Measurements from ENCODE around the gene SEC24B.
"Not testable (repeated sequence)": the region's sequence is repeated elsewhere in the genome, so short reads cannot be mapped to it uniquely, and the experiment has no call there.

Gene SEC24B

DNA sequence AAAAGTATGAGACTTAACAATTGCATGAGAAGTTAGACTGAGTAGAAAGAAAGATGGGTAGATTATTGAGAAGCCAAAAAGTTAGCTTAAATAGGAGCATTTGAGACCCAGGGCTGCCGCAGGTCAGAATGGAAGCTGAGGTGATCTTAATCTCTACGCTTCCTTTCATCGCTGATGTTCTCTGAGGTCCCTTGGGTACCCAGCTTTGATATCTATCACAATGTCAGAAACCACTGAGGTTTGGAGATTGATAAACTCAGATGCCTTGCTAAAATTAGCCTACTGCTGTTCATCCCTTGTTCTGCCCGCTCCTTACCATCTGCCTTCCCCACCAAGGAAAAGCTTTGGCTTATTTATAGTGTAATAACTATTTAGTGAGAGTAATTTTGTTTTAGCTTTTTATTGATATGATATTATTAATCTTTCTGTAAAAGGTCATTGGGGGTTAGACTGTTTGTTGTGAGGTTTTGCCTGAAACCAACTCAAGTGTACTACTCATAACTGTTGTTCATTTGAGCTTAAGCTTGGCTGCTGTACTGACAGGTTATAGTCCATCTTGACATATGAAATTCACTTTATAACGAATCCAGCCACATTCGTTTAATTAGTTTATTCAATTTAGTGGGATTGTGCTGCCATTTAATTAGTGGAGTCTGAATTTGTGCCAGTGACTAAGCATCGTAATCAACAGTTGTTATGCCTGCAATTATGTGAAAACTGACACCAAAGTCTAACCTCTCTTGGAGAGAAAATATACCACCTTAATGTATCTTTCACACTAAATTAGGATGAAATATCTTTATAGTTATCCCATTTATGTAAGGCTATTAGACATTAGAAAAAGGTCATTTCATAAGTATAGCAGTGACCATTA lies 141.6 kb downstream of the SEC24B start:
- no peak overlapping the region for H3K4me2 ChIP-seq (ENCODE audit: insufficient read depth, low read length)
- no peak overlapping the region for H3K4me3 ChIP-seq (ENCODE audit: low read depth in 1 of 2, low read length in 2 of 2)
- no peak for TF ChIP-seq CTCF (IDR thresholded peaks at IDR 0.05; ENCODE audit: borderline replicate concordance, extremely low read depth, low read length, poor library complexity, severe bottlenecking)
- TF ChIP-seq EZH2 (IDR thresholded peaks at IDR 0.05; ENCODE audit: borderline replicate concordance, low read depth, low read length, severe bottlenecking), result no peak
- H3K4me1 ChIP-seq (ENCODE audit: insufficient read depth, low read length), result peaks cover 8% of the 10 kb centered on the region; the same call in 1 of the 2 replicates
- peaks cover 86% of the 10 kb centered on the region for H3K79me2 ChIP-seq (ENCODE audit: insufficient read depth, low read length)
- DNase-seq (peak; percentile 17), ATAC-seq (ENCODE audit: insufficient read depth, low read depth) (peak; percentile 80)
- H3K9me3 ChIP-seq (ENCODE audit: insufficient read depth, low read length, severe bottlenecking), result no peaks in the 10 kb centered on the region
- H3K27ac ChIP-seq (ENCODE audit: low read length), result no peak overlapping the region
- no peak overlapping the region for H2AFZ ChIP-seq (ENCODE audit: low read depth, low read length)
- H3K27me3 ChIP-seq (ENCODE audit: insufficient read depth, low read length, poor library complexity), result no peaks in the 10 kb centered on the region
- no peak overlapping the region for H3K9ac ChIP-seq (ENCODE audit: low read depth, low read length)
- H3K36me3 ChIP-seq (ENCODE audit: insufficient read depth, low read length), result peaks cover 3% of the 10 kb centered on the region; the same call in 1 of the 2 replicates
- H4K20me1 ChIP-seq (ENCODE audit: insufficient read depth, low read length), result peaks cover 35% of the 10 kb centered on the region; the same call in 1 of the 2 replicates

DNA sequence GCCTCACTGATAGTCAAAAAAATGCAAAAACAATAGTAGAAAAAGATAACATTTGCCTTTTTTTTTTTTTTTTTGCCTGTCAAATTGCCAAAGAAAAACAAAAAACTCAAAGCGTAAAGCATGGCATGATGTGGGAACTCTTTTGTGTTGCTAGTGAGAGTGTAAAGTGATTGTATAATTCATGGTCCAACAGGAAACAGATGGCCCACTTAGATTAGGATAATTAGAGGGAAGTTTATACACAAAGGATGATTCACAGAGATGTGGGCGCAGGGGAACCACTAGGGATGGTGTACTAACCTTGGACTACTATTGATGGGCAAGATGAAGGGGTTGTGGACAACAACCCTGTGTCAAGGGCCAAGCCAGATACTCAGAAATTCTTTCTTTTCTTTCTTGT lies 142.8 kb downstream of the SEC24B start:
- no peak overlapping the region for H2AFZ ChIP-seq (ENCODE audit: low read depth, low read length)
- no peak for TF ChIP-seq CTCF (IDR thresholded peaks at IDR 0.05; ENCODE audit: borderline replicate concordance, extremely low read depth, low read length, poor library complexity, severe bottlenecking)
- no peak for TF ChIP-seq EZH2 (IDR thresholded peaks at IDR 0.05; ENCODE audit: borderline replicate concordance, low read depth, low read length, severe bottlenecking)
- ATAC-seq (ENCODE audit: insufficient read depth, low read depth), result no peak
- H3K27me3 ChIP-seq (ENCODE audit: insufficient read depth, low read length, poor library complexity), result no peaks in the 10 kb centered on the region
- H3K4me1 ChIP-seq (ENCODE audit: insufficient read depth, low read length), result peaks cover 8% of the 10 kb centered on the region; the same call in 1 of the 2 replicates
- H3K9ac ChIP-seq (ENCODE audit: low read depth, low read length), result no peak overlapping the region
- H3K9me3 ChIP-seq (ENCODE audit: insufficient read depth, low read length, severe bottlenecking), result no peaks in the 10 kb centered on the region
- peaks cover 3% of the 10 kb centered on the region; the same call in 1 of the 2 replicates for H3K36me3 ChIP-seq (ENCODE audit: insufficient read depth, low read length)
- no peak for DNase-seq
- H3K4me3 ChIP-seq (ENCODE audit: low read depth in 1 of 2, low read length in 2 of 2), result no peak overlapping the region
- no peak overlapping the region for H3K4me2 ChIP-seq (ENCODE audit: insufficient read depth, low read length)
- H3K27ac ChIP-seq (ENCODE audit: low read length), result no peak overlapping the region
- H4K20me1 ChIP-seq (ENCODE audit: insufficient read depth, low read length), result peaks cover 31% of the 10 kb centered on the region; the same call in 1 of the 2 replicates
- peaks cover 74% of the 10 kb centered on the region for H3K79me2 ChIP-seq (ENCODE audit: insufficient read depth, low read length)

GRCh38 chr4:109578846-109579245 lies 145.2 kb downstream of the SEC24B start:
- TF ChIP-seq EZH2 (IDR thresholded peaks at IDR 0.05; ENCODE audit: borderline replicate concordance, low read depth, low read length, severe bottlenecking), result no peak
- TF ChIP-seq CTCF (IDR thresholded peaks at IDR 0.05; ENCODE audit: borderline replicate concordance, extremely low read depth, low read length, poor library complexity, severe bottlenecking), result no peak
- DNase-seq, result no peak
- Histone ChIP-seq H3K79me2 (ENCODE audit: insufficient read depth, low read length) (peaks cover 59% of the 10 kb centered on the region), H3K4me3 (ENCODE audit: low read depth in 1 of 2, low read length in 2 of 2) (no peak overlapping the region), H4K20me1 (ENCODE audit: insufficient read depth, low read length) (peaks cover 16% of the 10 kb centered on the region; the same call in 1 of the 2 replicates), H3K4me1 (ENCODE audit: insufficient read depth, low read length) (peaks cover 8% of the 10 kb centered on the region; the same call in 1 of the 2 replicates), H3K9ac (ENCODE audit: low read depth, low read length) (no peak overlapping the region), H3K4me2 (ENCODE audit: insufficient read depth, low read length) (no peak overlapping the region), H3K36me3 (ENCODE audit: insufficient read depth, low read length) (peaks cover 3% of the 10 kb centered on the region; the same call in 1 of the 2 replicates), H2AFZ (ENCODE audit: low read depth, low read length) (no peak overlapping the region), H3K27me3 (ENCODE audit: insufficient read depth, low read length, poor library complexity) (no peaks in the 10 kb centered on the region), H3K9me3 (ENCODE audit: insufficient read depth, low read length, severe bottlenecking) (no peaks in the 10 kb centered on the region), H3K27ac (ENCODE audit: low read length) (no peak overlapping the region)
- ATAC-seq (ENCODE audit: insufficient read depth, low read depth), result no peak

- not testable (repeated sequence) for H3K9ac ChIP-seq (ENCODE audit: low read depth, low read length); H3K4me2 ChIP-seq (ENCODE audit: insufficient read depth, low read length); H3K4me1 ChIP-seq (ENCODE audit: insufficient read depth, low read length); DNase-seq; H2AFZ ChIP-seq (ENCODE audit: low read depth, low read length); H4K20me1 ChIP-seq (ENCODE audit: insufficient read depth, low read length); H3K27ac ChIP-seq (ENCODE audit: low read length); H3K27me3 ChIP-seq (ENCODE audit: insufficient read depth, low read length, poor library complexity); H3K9me3 ChIP-seq (ENCODE audit: insufficient read depth, low read length, severe bottlenecking); H3K36me3 ChIP-seq (ENCODE audit: insufficient read depth, low read length); H3K4me3 ChIP-seq (ENCODE audit: low read depth in 1 of 2, low read length in 2 of 2); ATAC-seq (ENCODE audit: insufficient read depth, low read depth)
- H3K79me2 ChIP-seq (ENCODE audit: insufficient read depth, low read length), result peaks cover 51% of the 10 kb centered on the region
Measured at GRCh38 chr4:109579997-109580396, 146.4 kb downstream of the SEC24B start.

Measured in DND-41 (cell line).